BE2C (cell line): ENCODE results near the gene ZBTB47.

Source experiments
- DNase-seq: peaks from one replicate; pipeline ENCODE4 v3.0.0-alpha.2; 2020
- H3K27me3 ChIP-seq: fragments of 250-450 bp; sonication (Bioruptor Pico); 2 replicates; pipeline ENCODE4 v1.5.1; 2020; ENCODE audit warnings: mild to moderate bottlenecking
- H3K36me3 ChIP-seq: fragments of 250-450 bp; sonication (Bioruptor Pico); 2 replicates; pipeline ENCODE4 v1.5.1; 2020; ENCODE audit warnings: mild to moderate bottlenecking
- H3K4me1 ChIP-seq: fragments of 250-450 bp; sonication (Bioruptor Pico); 2 replicates; pipeline ENCODE4 v1.5.1; 2020
- H3K4me3 ChIP-seq: 2 replicates; pipeline ENCODE4 v1.5.1; 2011; ENCODE audit warnings: low read depth, low read length
- H3K9me3 ChIP-seq: fragments of 250-450 bp; sonication (Bioruptor Pico); 2 replicates; pipeline ENCODE4 v1.5.1; 2020
- CTCF ChIP-seq: IDR thresholded peaks from 2 replicates; pipeline ENCODE4 v1.5.1; 2012; ENCODE audit warnings: mild to moderate bottlenecking, low read depth, low read length

Gene ZBTB47

GRCh38 chr3:42712344-42712648 is 58.8 kb downstream of the ZBTB47 start:
- DNase-seq = no peak
- no peaks in the 10 kb centered on the region for H3K4me1 ChIP-seq

GRCh38 chr3:42712688-42713372 is 59.3 kb downstream of the ZBTB47 start:
- Histone ChIP-seq H3K36me3 (no peaks in the 10 kb centered on the region), H3K4me3 (no peak overlapping the region), H3K9me3 (no peaks in the 10 kb centered on the region), H3K27me3 (no peaks in the 10 kb centered on the region), H3K4me1 (no peaks in the 10 kb centered on the region)
- no peak for DNase-seq
- no peak for TF ChIP-seq CTCF

More at GRCh38 chr3:42712344-42712648, 58.8 kb downstream of the ZBTB47 start:
- Histone ChIP-seq H3K27me3 (no peaks in the 10 kb centered on the region), H3K36me3 (no peaks in the 10 kb centered on the region), H3K9me3 (no peaks in the 10 kb centered on the region), H3K4me3 (no peak overlapping the region)
- no peak for TF ChIP-seq CTCF

GRCh38 chr3:42713747-42714146 is 60.2 kb downstream of the ZBTB47 start:
- Histone ChIP-seq H3K4me3 (no peak overlapping the region), H3K9me3 (no peaks in the 10 kb centered on the region), H3K36me3 (no peaks in the 10 kb centered on the region), H3K4me1 (no peaks in the 10 kb centered on the region), H3K27me3 (no peaks in the 10 kb centered on the region)
- DNase-seq = no peak
- TF ChIP-seq CTCF = no peak

DNA sequence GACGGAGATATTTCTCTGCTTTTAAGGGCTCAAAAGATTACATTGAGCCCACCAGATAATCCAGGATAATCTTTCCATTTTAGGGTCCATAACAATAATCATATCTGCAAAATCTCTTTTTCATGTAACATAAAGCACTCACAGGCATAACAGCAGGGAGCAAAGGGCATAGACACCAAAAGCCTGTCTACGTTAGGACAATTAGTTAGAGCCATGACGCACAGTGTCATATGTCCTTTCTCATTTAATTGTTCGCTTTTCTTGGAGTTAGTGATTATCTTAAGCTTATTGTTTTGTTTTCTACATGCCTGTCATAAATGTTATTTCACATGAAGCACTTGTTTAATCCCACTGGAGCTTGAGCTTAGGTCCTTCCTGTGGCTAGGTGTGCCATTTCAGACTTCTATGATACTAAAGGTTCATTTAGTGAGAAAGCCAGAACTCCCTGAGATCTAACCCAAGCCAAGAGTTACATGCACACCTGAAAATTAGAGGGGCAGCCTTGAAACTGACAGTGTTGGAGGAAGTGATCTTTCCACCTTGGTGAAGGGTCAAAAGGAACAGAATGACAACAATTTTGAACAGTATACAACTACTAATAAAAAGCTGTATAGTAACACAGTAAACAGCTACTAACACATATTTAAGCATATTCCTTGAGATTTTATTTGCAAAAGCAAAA is 60.8 kb downstream of the ZBTB47 start:
- H3K36me3 ChIP-seq = no peaks in the 10 kb centered on the region
- no peak overlapping the region for H3K4me3 ChIP-seq
- H3K9me3 ChIP-seq = no peaks in the 10 kb centered on the region
- DNase-seq = no peak
- no peaks in the 10 kb centered on the region for H3K4me1 ChIP-seq
- H3K27me3 ChIP-seq = no peaks in the 10 kb centered on the region
- no peak for TF ChIP-seq CTCF
